Skeletal muscle cell (primary cell): Measurements from ENCODE around the gene NBEA.
A peak's percentile ranks its signal among the peaks of the same experiment; 100 is the strongest.
"Not testable (repeated sequence)": the region's sequence is repeated elsewhere in the genome, so short reads cannot be mapped to it uniquely, and the experiment has no call there.

Source experiments
- DNase-seq: peaks from one replicate; pipeline ENCODE4 v3.0.0-alpha.2; 2010; ENCODE audit warnings: low read depth
- H3K4me3 ChIP-seq: 2 replicates; pipeline ENCODE4 v1.5.1; 2011; ENCODE audit warnings: low read depth, mild to moderate bottlenecking, control low read depth, low read length, moderate library complexity

Gene NBEA

GRCh38 chr13:35672611-35673010, 730.5 kb downstream of the NBEA start:
- no peak overlapping the region for H3K4me3 ChIP-seq
- DNase-seq: no peak

DNA sequence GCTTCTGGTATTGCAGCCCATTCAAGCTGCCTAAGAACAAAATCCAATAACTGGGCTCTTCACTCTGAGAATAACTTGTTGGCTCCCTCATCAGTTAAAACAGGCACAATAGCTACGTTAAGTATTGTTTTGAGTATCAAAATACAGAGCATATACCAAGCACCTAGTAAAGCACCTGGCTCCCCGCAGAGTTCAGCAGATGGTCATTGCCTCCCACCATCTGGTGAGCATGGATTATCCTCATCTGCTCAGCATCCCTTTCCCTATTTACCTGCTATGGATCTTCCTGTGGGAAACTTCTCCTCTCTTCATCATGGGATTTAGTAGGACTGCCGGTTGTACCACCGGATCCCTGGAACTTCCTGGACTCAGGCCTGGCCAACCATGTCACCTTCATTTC, 733.6 kb downstream of the NBEA start:
- no peak overlapping the region for H3K4me3 ChIP-seq
- DNase-seq: no peak

- DNase-seq, H3K4me3 ChIP-seq: not testable (repeated sequence)
These were observed 735.8 kb downstream of the NBEA start for GRCh38 chr13:35677863-35678262.

DNA sequence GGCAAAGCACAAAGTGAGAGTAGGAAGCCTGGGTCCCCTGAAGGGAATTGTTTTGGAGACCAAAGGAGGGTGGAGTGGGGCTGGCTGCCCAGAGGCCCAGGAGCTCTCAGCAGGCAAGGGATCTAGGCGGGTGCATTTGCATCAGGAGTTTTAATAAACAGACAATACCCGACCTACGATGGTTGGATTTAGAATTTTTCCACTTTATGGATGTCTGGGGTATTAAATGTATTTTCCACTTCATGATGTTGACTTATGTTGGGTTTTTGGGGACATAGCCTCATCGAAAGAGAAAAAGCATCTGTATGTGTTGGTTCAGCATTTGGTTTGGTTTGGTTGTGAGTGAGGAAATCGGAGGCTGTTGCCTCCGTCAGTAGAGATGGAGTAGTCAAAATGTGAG, 739.6 kb downstream of the NBEA start:
- H3K4me3 ChIP-seq: no peak overlapping the region
- no peak for DNase-seq

GRCh38 chr13:35684432-35684831, 742.4 kb downstream of the NBEA start:
- no peak overlapping the region for H3K4me3 ChIP-seq
- no peak for DNase-seq

- DNase-seq: no peak
- H3K4me3 ChIP-seq: no peak overlapping the region
These were observed 745.3 kb downstream of the NBEA start for GRCh38 chr13:35687336-35687735.

DNA sequence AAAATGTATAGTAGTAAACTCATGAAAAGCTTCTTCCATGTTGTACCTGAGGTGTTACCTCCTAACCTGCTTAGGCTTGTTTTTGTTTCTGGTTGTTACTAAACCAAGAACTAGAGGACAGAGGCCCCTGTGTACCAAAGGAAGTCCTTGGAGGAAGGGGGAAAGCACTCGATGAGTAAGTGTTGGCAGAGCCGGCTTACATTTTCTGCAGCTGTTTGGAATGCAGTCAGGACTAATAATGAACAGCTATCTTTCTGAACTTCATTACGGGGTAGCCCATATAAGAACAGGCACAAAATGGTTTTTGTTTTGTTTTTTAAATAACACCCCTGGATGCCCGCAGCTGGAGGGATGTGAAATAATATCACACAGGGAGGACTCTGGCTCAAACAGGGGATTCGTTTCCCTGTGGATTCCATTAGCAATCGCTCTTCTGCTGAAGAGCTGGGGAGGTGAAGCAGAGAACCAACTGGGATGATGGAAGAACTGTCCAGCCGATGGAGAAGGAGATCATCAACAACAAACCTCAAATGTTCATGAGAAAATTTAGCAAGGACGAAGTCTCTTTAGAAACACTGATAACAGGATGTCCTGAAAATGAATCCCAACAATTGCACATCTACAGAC, 748.6 kb downstream of the NBEA start:
- H3K4me3 ChIP-seq: no peak overlapping the region
- no peak for DNase-seq

DNA sequence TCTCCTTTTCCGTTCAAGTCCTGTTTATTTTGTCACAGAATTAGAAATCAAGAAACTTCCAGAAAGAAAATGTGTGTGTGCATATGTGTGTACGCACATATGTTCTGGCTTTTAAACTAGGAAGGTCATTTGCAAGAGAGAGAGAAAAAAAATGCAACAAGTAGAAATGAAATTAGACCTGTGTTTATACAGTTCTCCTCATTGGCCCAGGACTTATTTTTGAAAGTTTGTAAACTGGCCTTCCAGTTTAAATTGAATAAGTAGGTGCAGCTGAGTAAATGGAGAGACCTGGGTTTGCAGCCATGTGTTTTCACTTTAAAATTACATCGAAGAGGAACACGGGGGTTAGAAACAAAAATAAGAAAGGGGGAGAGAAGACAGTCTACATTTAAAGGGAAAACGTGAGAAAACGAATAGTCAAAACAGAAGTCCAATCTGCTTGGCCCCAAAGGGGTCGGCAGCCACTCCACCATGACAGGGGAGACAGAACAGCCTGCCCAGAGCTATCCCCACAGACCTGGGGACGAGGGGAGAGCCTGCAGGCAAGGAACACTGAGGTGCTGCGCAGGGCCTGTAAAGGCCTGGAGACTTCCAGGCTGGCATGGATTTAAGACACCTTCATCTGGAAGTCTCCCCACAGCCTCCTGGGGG, 751.2 kb downstream of the NBEA start:
- no peak overlapping the region for H3K4me3 ChIP-seq
- DNase-seq: no peak

- DNase-seq: no peak
- no peak overlapping the region for H3K4me3 ChIP-seq
These were observed 752.0 kb downstream of the NBEA start for GRCh38 chr13:35694031-35694430.

DNA sequence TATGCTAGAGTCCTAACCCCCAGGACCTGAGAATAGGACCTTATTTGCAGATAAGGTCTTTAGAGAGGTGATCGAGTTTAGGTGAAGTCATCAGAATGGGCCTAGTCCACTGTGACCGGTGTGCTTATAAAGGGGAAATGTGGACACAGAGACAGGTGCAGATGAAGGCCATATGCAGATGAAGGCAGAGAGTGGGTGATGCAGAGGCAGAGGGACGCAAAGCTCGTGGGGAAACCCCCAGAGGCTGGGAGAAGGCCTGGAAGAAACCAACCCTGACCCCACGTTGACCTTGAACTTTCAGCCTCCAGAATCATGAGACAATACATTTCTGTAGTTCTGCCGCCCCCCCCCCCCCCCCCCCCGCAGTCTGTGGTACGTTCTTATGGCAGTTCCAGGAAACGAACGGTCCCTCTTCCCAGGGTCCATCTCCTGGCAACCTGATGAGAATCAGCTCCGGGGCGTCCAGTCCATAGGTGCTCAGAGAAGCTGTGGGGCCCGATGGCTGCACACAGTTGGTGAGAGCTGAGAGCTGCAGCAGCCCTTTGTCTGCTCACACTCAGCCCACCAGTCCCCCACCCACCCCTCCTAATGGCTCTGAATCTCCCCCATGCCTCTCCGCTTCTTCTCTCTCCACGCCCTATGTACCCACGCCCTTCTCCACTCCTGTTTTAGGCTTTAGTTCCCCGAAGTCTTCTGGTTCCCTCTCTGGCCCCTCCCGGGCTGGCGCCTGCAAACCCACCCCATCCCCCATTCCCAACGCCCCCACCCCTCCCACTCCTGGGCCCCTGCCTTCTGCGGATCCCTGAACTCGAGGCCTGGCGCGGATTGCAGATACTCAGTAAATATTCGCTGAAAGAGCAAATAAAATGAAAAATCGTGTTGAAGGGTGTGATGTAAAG, 752.7 kb downstream of the NBEA start:
- H3K4me3 ChIP-seq: no peak overlapping the region
- no peak for DNase-seq

GRCh38 chr13:35695448-35695770, 753.3 kb downstream of the NBEA start:
- no peak for DNase-seq
- no peak overlapping the region for H3K4me3 ChIP-seq

DNA sequence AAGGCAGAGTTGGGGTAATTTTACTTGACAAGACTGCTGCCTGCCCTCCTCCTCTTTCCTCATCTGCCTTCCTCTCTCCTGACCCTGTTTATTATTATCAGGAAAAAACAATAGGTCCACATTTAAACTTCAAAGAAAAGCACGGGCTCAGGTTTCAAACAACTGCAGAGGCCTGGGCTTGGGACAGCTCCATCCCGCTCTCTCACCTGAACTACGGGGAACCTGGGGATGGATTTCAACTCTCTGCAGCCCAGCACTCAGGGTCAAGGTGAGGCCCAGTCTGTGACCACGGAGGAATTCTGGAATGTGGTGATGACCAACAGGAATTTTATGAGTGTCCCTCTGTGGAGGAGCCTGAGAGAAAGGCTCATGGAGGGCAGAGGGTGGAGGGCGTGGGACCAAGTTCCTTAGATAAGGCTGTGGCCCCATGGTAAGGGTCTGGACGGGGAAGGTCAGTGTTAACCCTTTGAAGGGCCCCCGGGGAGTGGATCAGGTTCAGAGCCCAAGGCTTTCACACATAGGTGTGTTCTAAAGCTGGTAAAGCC, 755.2 kb downstream of the NBEA start:
- DNase-seq: no peak
- H3K4me3 ChIP-seq: no peak overlapping the region

- no peak for DNase-seq
- no peak overlapping the region for H3K4me3 ChIP-seq
These were observed 757.0 kb downstream of the NBEA start for GRCh38 chr13:35698911-35699576.

- DNase-seq: no peak
- H3K4me3 ChIP-seq: peak overlapping the region; percentile 22
These were observed 757.9 kb downstream of the NBEA start for GRCh38 chr13:35699825-35700510.

- H3K4me3 ChIP-seq: no peak overlapping the region
- DNase-seq: no peak
These were observed 758.6 kb downstream of the NBEA start for GRCh38 chr13:35700671-35701070.

DNA sequence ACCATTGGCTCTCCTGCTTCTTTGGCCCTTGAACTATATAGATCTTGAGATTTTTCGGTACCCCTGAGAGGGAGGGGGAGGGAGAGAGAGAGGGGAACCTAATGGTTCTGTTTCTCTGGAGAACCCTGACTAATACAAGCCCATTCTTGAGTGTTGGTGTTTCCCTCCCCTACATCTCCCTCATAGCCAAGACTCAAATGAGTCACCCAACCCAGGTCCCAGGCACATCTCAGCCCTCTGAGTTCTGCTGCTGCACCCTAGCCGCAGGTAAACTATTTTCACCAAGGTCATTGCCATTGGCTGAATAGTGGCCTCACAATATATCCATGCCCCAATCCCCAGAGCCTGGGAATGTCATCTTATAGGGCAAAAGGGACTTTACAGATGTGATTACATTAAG, 760.2 kb downstream of the NBEA start:
- no peak for DNase-seq
- no peak overlapping the region for H3K4me3 ChIP-seq

DNA sequence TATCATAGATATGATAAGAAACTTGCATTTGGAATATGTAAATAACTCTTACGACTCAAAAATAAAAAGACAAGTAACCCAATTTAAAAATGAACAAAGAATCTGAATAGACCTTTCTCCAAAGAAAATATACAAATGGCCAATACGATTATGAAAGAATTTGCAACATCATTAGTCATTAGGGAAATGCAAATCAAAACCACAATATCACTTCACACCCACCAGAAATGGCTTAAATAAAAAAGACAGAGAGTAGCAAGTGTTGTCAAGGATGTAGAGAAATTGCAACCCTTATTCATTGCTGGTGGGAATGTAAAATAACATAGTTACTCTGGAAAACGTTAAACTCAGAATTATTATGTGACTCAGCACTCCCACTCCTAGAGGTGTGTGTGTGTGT, 761.0 kb downstream of the NBEA start:
- H3K4me3 ChIP-seq: no peak overlapping the region
- no peak for DNase-seq

- no peak for DNase-seq
- no peak overlapping the region for H3K4me3 ChIP-seq
These were observed 762.3 kb downstream of the NBEA start for GRCh38 chr13:35704331-35704730.

- DNase-seq: no peak
- H3K4me3 ChIP-seq: no peak overlapping the region
These were observed 764.2 kb downstream of the NBEA start for GRCh38 chr13:35706281-35706680.
